ENCODE results near the gene LRRC49.

LRRC49 gene

DNA sequence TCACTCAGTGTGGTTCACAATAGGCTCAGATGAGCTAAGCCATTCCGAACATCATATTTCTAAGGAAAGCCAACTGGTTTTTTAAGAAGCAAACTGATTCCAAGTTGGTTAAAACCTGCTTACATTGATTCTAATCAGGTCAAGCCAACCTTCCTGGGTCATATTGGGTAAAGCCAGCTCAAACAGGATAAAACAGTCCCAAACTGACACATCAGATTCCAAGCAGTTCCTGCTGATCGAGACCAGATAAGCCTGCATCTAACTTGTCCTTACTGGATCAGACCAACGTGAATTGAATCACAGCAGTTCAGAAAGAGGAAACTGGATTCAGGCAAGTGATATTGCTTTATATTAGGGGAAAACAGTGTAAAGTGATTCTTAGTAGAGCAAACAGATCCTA, 204.1 kb downstream of the LRRC49 start:
- no peak for DNase-seq

DNA sequence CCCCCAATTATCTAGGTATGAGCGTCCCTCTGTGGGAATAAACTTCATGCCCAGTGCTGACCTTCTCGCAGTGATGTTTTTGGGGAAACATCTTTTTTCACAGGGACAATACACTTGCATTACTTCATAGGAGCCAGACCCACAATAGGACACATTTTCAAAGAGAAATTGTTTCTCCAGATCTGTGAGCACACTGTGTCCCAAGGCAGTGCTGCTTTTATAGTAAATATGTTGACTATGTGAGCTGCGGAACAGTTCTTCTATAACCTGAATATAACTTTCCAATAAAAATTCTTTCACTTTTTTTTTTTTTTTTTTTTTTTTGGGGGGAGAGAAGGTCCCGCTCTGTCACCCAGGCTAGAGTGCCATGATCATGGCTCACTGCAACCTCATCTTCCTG, 205.3 kb downstream of the LRRC49 start:
- DNase-seq = no peak

DNA sequence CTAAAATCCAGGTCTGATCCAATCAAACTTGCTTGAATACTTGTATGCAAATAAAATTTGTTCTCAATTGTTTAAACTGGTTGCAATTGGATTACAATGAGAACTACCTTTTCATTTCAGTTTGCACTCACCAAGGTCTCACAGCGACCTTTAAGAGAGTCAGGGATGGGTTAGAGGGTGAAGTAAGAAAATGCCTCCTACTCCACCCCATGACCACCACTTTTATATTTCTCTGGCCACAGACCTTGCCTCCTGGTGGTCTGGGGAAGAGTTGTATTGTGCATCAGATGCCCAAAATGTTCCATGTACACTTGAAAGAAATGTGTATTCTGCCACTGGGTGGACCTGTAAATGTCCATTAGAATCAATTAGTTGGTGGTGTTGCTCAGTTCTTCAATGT, 206.3 kb downstream of the LRRC49 start:
- DNase-seq = no peak
